ENCODE data around the gene ESRRB. TPM values are rescaled to one million over a fixed set of nuclear protein-coding genes. Genes with fewer than 3 reads are reported as not detected.

The ESRRB gene
- total RNA-seq, 1 donor from 2014 or later = 0.11 TPM

GRCh38 chr14:76502219-76502618, 126.3 kb downstream of the ESRRB start:
- no peak overlapping the region for H3K27ac Mint-ChIP-seq
- TF ChIP-seq CTCF (IDR thresholded peaks at IDR 0.05) = no peak
- no peaks in the 10 kb centered on the region for H3K4me1 Mint-ChIP-seq
- no peak for ATAC-seq (ENCODE audit: low read depth)
- ChIA-PET CTCF (no interaction called here), POLR2A (no interaction called here)
- peaks cover 5% of the 10 kb centered on the region for H3K27me3 Mint-ChIP-seq
- DNase-seq = no peak
- H3K4me3 Mint-ChIP-seq = no peak overlapping the region
- intact Hi-C loops (cut with micrococcal nuclease) = no loop called here
- H3K9me3 Mint-ChIP-seq = no peaks in the 10 kb centered on the region
- H3K36me3 Mint-ChIP-seq (ENCODE audit: low read depth) = no peaks in the 10 kb centered on the region

- H3K9me3 Mint-ChIP-seq = no peaks in the 10 kb centered on the region
- no peak for TF ChIP-seq CTCF (IDR thresholded peaks at IDR 0.05)
- no peaks in the 10 kb centered on the region for H3K36me3 Mint-ChIP-seq (ENCODE audit: low read depth)
- no peak overlapping the region for H3K27ac Mint-ChIP-seq
- ChIA-PET CTCF (no interaction called here), POLR2A (no interaction called here)
- H3K27me3 Mint-ChIP-seq = peaks cover 5% of the 10 kb centered on the region
- H3K4me3 Mint-ChIP-seq = no peak overlapping the region
- H3K4me1 Mint-ChIP-seq = no peaks in the 10 kb centered on the region
- DNase-seq = no peak
- no peak for ATAC-seq (ENCODE audit: low read depth)
- intact Hi-C loops (cut with micrococcal nuclease) = no loop called here
Measured at GRCh38 chr14:76502638-76503037, 126.7 kb downstream of the ESRRB start.

- ATAC-seq (ENCODE audit: low read depth) = no peak
- H3K36me3 Mint-ChIP-seq (ENCODE audit: low read depth) = no peaks in the 10 kb centered on the region
Measured at GRCh38 chr14:76509311-76509710, 133.4 kb downstream of the ESRRB start.

GRCh38 chr14:76510181-76510580, 134.2 kb downstream of the ESRRB start:
- DNase-seq (no peak), ATAC-seq (ENCODE audit: low read depth) (no peak)
- H3K36me3 Mint-ChIP-seq (ENCODE audit: low read depth) = no peaks in the 10 kb centered on the region
- H3K4me1 Mint-ChIP-seq = no peaks in the 10 kb centered on the region
- intact Hi-C loops (cut with micrococcal nuclease) = no loop called here
- H3K27ac Mint-ChIP-seq = no peak overlapping the region
- POLR2A ChIA-PET = no interaction called here
- CTCF ChIA-PET = no interaction called here
- no peak overlapping the region for H3K4me3 Mint-ChIP-seq
- H3K27me3 Mint-ChIP-seq = peaks cover 22% of the 10 kb centered on the region
- no peak for TF ChIP-seq CTCF (IDR thresholded peaks at IDR 0.05)
- no peaks in the 10 kb centered on the region for H3K9me3 Mint-ChIP-seq

More at GRCh38 chr14:76509311-76509710, 133.4 kb downstream of the ESRRB start:
- H3K4me3 Mint-ChIP-seq = no peak overlapping the region
- intact Hi-C loops (cut with micrococcal nuclease) = no loop called here
- no peaks in the 10 kb centered on the region for H3K9me3 Mint-ChIP-seq
- H3K27me3 Mint-ChIP-seq = peaks cover 22% of the 10 kb centered on the region
- H3K27ac Mint-ChIP-seq = no peak overlapping the region
- no peak for DNase-seq
- TF ChIP-seq CTCF (IDR thresholded peaks at IDR 0.05) = no peak
- ChIA-PET POLR2A (no interaction called here), CTCF (no interaction called here)
- H3K4me1 Mint-ChIP-seq = no peaks in the 10 kb centered on the region

GRCh38 chr14:76514213-76514998, 138.5 kb downstream of the ESRRB start:
- Mint-ChIP-seq H3K9me3 (no peaks in the 10 kb centered on the region), H3K36me3 (ENCODE audit: low read depth) (no peaks in the 10 kb centered on the region), H3K27ac (no peak overlapping the region), H3K4me1 (no peaks in the 10 kb centered on the region), H3K4me3 (no peak overlapping the region), H3K27me3 (peaks cover 22% of the 10 kb centered on the region)
- DNase-seq (no peak), ATAC-seq (ENCODE audit: low read depth) (no peak)
- ChIA-PET POLR2A (no interaction called here), CTCF (no interaction called here)
- TF ChIP-seq CTCF (IDR thresholded peaks at IDR 0.05) = no peak
- intact Hi-C loops (cut with micrococcal nuclease) = no loop called here
